ENCODE data around the gene TBC1D22A. TPM values are rescaled to one million over a fixed set of nuclear protein-coding genes. Genes with fewer than 3 reads are reported as not detected.

Gene TBC1D22A
- total RNA-seq, 2 experiments from 2014 or later, result 33.2 to 34.9 TPM

DNA sequence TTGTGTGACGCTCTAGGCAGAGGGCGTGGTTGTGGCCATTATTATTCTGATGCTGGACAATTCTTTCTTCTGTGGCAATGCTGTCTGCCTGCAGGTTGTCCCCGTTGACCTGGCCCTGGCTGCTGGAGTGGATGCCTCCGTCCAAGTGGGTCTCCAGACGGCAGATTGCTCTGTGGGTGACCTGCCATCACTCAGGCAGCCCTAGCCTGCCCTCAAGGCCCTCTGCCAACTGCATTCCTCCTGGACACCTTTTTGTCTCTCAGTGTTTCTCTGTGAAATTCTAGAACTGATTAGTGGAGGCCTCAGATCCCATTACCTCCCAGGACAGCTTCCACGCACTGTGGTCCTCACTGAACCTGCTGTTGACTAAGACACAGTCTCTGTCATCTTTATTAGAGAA lies 86.7 kb downstream of the TBC1D22A start:
- Mint-ChIP-seq H3K4me3 (no peak overlapping the region), H3K27ac (no peak overlapping the region), H3K4me1 (ENCODE audit: low read depth) (peaks cover 24% of the 10 kb centered on the region), H3K27me3 (no peaks in the 10 kb centered on the region), H3K9me3 (no peaks in the 10 kb centered on the region), H3K36me3 (peaks cover 14% of the 10 kb centered on the region)
- ChIA-PET CTCF (interaction anchor here (2.0 kb wide), 1 partner anchor 46 kb away, joined by 6 read pairs; no protein-coding TSS in a partner anchor), POLR2A (no interaction called here)
- intact Hi-C loops (cut with micrococcal nuclease), result no loop called here
- no peak for DNase-seq

DNA sequence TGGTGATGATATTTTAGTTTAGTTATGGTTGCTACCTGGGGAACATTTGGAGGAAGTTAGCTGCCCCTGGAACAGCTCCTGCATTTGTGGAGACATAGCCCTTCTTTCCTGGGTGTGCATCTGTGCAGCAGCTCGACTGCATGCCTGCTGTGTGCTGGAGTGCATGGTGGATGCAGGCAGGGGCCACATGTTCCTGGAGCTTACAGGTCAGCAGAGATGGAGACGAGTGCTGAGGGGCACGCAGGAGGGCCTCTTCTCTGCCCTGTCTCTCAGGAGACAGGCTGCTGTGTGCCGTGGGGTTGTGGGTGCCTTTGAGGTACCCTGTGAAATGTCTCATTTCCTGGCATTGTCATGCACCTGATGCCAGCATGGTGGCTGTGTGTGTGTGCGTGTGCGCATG lies 87.5 kb downstream of the TBC1D22A start:
- CTCF ChIA-PET, result interaction anchor here (2.0 kb wide), 1 partner anchor 47 kb away, joined by 6 read pairs; no protein-coding TSS in a partner anchor

DNA sequence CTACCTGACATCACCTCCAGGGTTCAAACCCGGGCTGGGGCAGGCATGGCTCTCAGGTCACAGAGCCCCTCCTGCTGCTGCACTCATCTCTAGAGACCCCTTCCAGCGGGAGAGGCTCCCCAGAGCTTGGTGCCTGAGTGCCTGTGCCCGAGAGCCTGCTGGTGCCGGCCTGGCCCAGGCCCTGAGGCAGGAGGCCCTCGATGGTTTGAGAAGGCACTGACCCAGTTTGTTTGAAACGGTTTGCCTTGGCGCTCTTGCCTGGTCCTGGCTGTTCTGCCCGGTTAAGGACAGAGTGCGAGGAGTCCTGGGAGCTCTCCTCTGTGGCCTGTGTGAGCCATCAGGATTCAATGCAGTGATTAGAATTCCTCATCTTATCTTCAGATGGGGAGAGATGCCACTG lies 88.9 kb downstream of the TBC1D22A start:
- Mint-ChIP-seq H3K27me3 (no peaks in the 10 kb centered on the region), H3K9me3 (no peaks in the 10 kb centered on the region), H3K27ac (no peak overlapping the region), H3K36me3 (peaks cover 13% of the 10 kb centered on the region), H3K4me1 (ENCODE audit: low read depth) (peaks cover 16% of the 10 kb centered on the region), H3K4me3 (no peak overlapping the region)
- intact Hi-C loops (cut with micrococcal nuclease), result no loop called here
- ChIA-PET CTCF (no interaction called here), POLR2A (no interaction called here)
- no peak for DNase-seq

More for the DNA sequence above, 87.5 kb downstream of the TBC1D22A start:
- POLR2A ChIA-PET, result no interaction called here
- Mint-ChIP-seq H3K36me3 (peaks cover 14% of the 10 kb centered on the region), H3K9me3 (no peaks in the 10 kb centered on the region), H3K27me3 (no peaks in the 10 kb centered on the region), H3K4me1 (ENCODE audit: low read depth) (peaks cover 24% of the 10 kb centered on the region), H3K4me3 (no peak overlapping the region), H3K27ac (no peak overlapping the region)
- no peak for DNase-seq
- intact Hi-C loops (cut with micrococcal nuclease), result no loop called here

DNA sequence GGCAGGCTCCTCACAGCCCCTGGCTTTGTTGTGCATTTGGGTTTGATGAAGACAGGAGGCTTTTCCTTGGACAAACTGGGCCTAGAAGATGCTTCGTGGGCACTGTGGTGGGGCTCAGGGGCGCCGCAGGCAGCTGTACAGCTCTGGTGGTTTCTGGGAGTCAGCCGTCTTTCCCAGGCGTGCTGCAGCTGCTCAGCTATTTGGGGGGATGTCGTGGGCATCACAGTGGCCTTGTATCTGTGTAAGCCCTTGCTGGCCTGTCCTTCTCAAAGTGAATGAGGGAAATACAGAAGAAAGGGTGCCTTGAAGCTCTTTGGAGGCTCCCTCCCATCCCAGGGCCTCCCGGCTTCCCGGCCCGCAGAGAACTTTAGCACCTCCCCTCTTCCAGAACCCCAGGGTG lies 89.5 kb downstream of the TBC1D22A start:
- H3K9me3 Mint-ChIP-seq, result no peaks in the 10 kb centered on the region
- no peak for DNase-seq
- no peak overlapping the region for H3K4me3 Mint-ChIP-seq
- no peaks in the 10 kb centered on the region for H3K27me3 Mint-ChIP-seq
- no peak overlapping the region for H3K27ac Mint-ChIP-seq
- intact Hi-C loops (cut with micrococcal nuclease), result no loop called here
- POLR2A ChIA-PET, result no interaction called here
- peaks cover 11% of the 10 kb centered on the region for H3K36me3 Mint-ChIP-seq
- peaks cover 12% of the 10 kb centered on the region for H3K4me1 Mint-ChIP-seq (ENCODE audit: low read depth)
- CTCF ChIA-PET, result no interaction called here

DNA sequence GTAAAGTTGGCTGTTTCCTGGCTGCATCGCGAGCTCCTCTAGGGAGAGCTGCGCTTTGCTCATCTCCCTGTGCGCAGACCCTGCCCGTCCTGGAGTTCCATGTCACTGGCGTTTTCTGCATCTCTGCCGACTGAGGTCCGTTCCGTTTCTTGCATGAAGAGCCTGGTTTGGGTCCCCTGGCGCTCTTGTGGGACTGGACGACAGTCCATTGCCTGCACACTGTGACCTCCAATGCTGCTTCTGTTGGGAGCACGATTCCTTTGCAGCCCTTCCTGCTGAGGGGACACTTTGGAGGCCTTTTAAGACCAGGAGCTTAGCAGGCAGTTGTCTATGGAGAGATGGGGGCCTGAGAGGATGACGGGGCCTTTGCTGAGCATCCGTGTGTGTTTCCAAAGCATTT lies 90.3 kb downstream of the TBC1D22A start:
- Mint-ChIP-seq H3K27ac (no peak overlapping the region), H3K27me3 (no peaks in the 10 kb centered on the region), H3K4me1 (ENCODE audit: low read depth) (peaks cover 8% of the 10 kb centered on the region), H3K4me3 (no peak overlapping the region), H3K36me3 (peaks cover 11% of the 10 kb centered on the region), H3K9me3 (no peaks in the 10 kb centered on the region)
- CTCF ChIA-PET, result no interaction called here
- DNase-seq, result no peak
- intact Hi-C loops (cut with micrococcal nuclease), result no loop called here
- POLR2A ChIA-PET, result no interaction called here

DNA sequence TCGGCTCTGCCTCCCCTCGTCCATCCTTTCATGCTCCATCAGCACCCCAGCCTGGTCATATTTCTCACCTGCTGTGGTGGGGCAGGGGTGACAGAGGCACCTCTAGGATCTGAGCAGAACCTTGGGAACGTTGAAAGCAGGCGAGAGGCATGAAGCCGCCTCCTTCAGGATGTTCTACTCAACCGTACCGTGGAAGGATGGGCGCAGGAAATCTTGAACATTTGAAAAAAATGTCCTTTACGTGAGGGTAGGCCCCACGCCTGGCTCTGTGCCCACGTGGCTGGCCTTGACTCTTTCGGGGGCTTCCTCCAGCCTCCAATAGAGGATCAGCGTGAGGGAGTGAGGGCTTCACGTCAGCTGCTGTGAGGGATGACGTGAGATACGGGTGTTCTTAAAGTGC lies 90.7 kb downstream of the TBC1D22A start:
- Mint-ChIP-seq H3K27me3 (no peaks in the 10 kb centered on the region), H3K9me3 (no peaks in the 10 kb centered on the region), H3K4me3 (no peak overlapping the region), H3K4me1 (ENCODE audit: low read depth) (peaks cover 8% of the 10 kb centered on the region), H3K27ac (no peak overlapping the region), H3K36me3 (peaks cover 11% of the 10 kb centered on the region)
- DNase-seq, result no peak
- POLR2A ChIA-PET, result no interaction called here
- intact Hi-C loops (cut with micrococcal nuclease), result no loop called here
- CTCF ChIA-PET, result no interaction called here

DNA sequence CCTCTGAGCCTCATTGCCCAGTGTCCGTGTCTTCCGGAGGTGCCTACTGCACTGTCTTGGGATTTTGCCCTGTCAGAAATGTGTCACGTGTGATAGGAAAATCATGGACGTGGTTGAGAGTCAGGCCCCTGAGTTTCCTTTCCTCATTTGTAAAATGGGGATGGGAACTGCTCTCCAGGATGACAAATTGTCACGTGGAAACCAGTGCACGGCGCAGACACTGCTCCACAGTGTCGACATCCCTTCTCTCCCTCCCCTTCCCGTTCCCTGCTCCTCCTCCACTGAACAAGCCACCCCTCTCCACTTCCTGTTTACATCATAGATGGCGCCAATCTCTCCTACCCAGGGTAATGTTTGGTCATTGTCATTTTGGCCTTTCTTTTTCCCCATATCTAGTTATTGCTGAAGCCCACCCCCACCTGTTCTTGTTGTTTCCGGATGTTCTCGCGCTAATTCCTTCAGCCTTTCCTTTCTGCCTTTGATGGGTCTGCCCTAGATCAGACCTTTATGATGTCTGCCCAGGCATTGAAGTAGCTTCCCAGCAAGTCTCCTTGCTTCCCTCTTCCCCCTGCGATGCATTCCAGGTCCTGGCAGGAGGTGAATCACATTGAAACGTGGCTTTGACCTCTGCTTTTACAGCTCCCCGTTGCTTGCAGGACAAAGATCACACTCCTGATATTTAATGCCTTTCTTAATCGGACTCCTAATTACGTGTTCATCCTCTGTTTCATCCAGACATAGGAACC lies 91.8 kb downstream of the TBC1D22A start:
- intact Hi-C loops (cut with micrococcal nuclease), result no loop called here
- H3K9me3 Mint-ChIP-seq, result no peaks in the 10 kb centered on the region
- ChIA-PET CTCF (interaction anchor here (1.8 kb wide), 1 partner anchor 51 kb away, joined by 6 read pairs; no protein-coding TSS in a partner anchor), POLR2A (no interaction called here)
- peaks cover 9% of the 10 kb centered on the region for H3K36me3 Mint-ChIP-seq
- peaks cover 8% of the 10 kb centered on the region for H3K4me1 Mint-ChIP-seq (ENCODE audit: low read depth)
- DNase-seq, result no peak
- H3K27me3 Mint-ChIP-seq, result no peaks in the 10 kb centered on the region
- H3K4me3 Mint-ChIP-seq, result no peak overlapping the region
- no peak overlapping the region for H3K27ac Mint-ChIP-seq

DNA sequence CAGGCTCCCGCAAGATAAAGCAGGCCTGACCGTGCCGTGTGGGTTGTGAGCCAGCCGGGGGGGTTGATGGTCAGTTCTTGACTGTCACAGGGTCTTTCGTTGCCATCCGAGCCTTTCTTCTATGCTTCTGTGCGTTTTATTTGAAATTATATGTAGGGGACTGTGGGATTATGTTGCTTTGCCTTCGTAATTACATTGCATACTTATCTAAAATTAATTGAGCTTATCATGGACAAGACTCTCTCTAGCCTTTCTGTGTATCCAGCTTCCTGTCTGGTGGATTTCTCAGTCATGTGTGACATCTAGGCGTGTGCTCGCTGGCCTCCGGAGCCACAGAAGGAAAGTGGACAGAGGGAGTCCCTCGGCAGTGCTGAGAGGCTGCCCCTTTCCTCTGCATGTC lies 93.2 kb downstream of the TBC1D22A start:
- H3K4me3 Mint-ChIP-seq, result no peak overlapping the region
- no peak for DNase-seq
- no peaks in the 10 kb centered on the region for H3K9me3 Mint-ChIP-seq
- H3K27me3 Mint-ChIP-seq, result no peaks in the 10 kb centered on the region
- CTCF ChIA-PET, result interaction anchor here (1.8 kb wide), 1 partner anchor 52 kb away, joined by 6 read pairs; no protein-coding TSS in a partner anchor
- intact Hi-C loops (cut with micrococcal nuclease), result no loop called here
- H3K4me1 Mint-ChIP-seq (ENCODE audit: low read depth), result peaks cover 6% of the 10 kb centered on the region
- POLR2A ChIA-PET, result no interaction called here
- H3K27ac Mint-ChIP-seq, result no peak overlapping the region
- peaks cover 2% of the 10 kb centered on the region for H3K36me3 Mint-ChIP-seq

DNA sequence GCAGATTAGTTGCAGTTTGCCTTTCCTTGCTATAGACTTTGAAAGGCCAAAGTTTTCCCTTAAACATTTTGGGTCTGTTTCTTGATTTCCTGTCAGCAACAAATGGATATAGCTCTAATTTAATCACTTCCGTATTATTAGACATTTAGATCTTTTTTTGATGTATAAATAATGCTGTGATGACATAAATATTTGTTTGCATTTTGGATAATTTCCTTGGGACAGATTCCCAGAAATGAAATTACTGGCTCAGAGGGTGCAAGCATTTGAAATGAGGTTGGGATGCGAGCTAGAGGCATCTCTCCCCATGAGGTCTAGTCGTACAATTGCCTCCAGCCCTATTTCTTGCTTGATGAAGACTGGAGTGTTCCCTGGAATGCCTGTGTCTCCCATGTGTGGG lies 94.2 kb downstream of the TBC1D22A start:
- Mint-ChIP-seq H3K4me3 (no peak overlapping the region), H3K9me3 (no peaks in the 10 kb centered on the region), H3K36me3 (no peaks in the 10 kb centered on the region), H3K4me1 (ENCODE audit: low read depth) (peaks cover 6% of the 10 kb centered on the region), H3K27ac (no peak overlapping the region), H3K27me3 (no peaks in the 10 kb centered on the region)
- intact Hi-C loops (cut with micrococcal nuclease), result no loop called here
- ChIA-PET CTCF (no interaction called here), POLR2A (no interaction called here)
- DNase-seq, result no peak

DNA sequence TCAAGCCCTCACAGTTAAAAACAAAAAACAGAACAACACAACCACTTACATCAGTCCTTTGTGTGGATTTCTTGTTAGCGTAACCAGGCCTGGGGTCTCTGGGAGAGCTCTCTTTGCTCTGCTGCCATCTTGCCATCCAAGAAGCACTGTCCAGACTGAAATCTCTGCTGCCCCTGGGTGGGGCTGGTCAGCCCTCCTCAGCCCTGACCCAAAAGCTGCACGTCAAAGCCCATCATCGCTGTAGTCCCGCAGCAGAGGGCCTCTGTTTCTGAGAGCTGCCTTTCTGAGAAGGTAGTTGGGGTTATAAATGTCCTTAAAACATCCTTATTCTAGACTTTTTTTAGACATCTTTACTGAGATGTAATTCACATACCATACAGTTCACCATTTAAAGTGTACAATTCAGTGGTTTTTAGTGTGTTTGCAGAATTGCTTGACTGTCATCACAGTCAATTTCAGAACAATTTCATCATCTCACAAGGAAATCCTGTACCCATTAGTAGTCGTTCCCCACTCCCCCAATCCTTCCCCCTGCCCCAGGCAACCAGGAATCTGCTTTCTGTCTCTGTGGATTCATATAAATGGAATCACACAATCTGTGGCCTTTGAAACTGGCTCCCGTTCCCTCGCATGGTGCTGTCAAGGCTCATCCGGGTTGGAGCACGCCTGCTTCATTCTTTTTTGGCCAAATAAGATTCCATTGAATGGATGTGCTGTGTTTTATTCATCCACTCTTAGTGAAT lies 94.9 kb downstream of the TBC1D22A start:
- Mint-ChIP-seq H3K27ac (no peak overlapping the region), H3K36me3 (no peaks in the 10 kb centered on the region)
- CTCF ChIA-PET, result no interaction called here

DNA sequence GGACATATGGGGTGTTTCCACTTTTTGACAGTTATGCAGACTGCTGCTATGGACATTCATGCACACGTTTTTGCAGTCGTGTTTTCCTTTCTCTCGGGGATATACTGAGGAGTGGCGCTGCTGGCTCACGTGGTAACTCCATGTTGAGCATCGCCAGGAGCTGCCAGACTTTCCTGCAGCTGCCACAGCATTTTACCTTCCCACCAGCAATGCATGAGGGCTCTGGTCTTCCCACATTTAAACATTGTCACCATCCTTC lies 95.4 kb downstream of the TBC1D22A start:
- CTCF ChIA-PET, result no interaction called here
- POLR2A ChIA-PET, result no interaction called here
- no peaks in the 10 kb centered on the region for H3K27me3 Mint-ChIP-seq
- intact Hi-C loops (cut with micrococcal nuclease), result no loop called here
- no peak overlapping the region for H3K4me3 Mint-ChIP-seq
- H3K27ac Mint-ChIP-seq, result no peak overlapping the region
- DNase-seq, result no peak
- H3K36me3 Mint-ChIP-seq, result no peaks in the 10 kb centered on the region
- no peaks in the 10 kb centered on the region for H3K9me3 Mint-ChIP-seq
- peaks cover 9% of the 10 kb centered on the region for H3K4me1 Mint-ChIP-seq (ENCODE audit: low read depth)

More for the DNA sequence above, 94.9 kb downstream of the TBC1D22A start:
- Mint-ChIP-seq H3K4me3 (no peak overlapping the region), H3K27me3 (no peaks in the 10 kb centered on the region), H3K4me1 (ENCODE audit: low read depth) (peaks cover 7% of the 10 kb centered on the region), H3K9me3 (no peaks in the 10 kb centered on the region)
- POLR2A ChIA-PET, result no interaction called here
- intact Hi-C loops (cut with micrococcal nuclease), result no loop called here
- DNase-seq, result no peak

DNA sequence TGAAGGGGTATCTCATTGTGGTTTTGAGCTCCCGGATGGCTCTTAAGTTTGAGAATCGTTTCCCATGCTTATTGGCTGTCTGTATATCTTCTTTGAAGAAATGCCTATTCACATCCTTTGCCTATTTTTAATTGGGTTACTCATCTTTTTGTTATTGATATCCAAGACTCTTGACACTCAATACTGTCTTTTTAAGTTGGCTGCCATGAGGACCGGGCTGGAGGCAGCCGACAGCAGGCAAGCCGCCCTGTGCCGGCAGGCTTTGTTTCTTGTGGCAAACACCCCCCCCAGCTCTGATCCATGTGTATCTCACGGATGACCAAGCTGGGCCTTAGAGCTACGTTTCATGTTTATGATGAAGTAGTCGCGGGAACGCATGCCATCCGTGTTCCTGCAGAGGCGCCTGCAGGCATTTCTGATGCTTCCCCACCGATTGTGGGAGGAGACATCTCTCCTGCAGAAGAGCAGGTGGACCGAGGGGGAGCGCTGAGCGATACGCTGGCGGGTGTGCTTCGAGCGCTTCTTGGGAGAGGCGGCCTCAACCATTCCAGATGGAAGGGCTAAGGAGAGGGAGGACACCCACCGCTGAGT lies 95.8 kb downstream of the TBC1D22A start:
- H3K27me3 Mint-ChIP-seq, result no peaks in the 10 kb centered on the region
- ChIA-PET CTCF (no interaction called here), POLR2A (no interaction called here)
- H3K9me3 Mint-ChIP-seq, result no peaks in the 10 kb centered on the region
- no peak for DNase-seq
- H3K27ac Mint-ChIP-seq, result no peak overlapping the region
- H3K4me1 Mint-ChIP-seq (ENCODE audit: low read depth), result peaks cover 9% of the 10 kb centered on the region
- intact Hi-C loops (cut with micrococcal nuclease), result no loop called here
- no peak overlapping the region for H3K4me3 Mint-ChIP-seq
- no peaks in the 10 kb centered on the region for H3K36me3 Mint-ChIP-seq

DNA sequence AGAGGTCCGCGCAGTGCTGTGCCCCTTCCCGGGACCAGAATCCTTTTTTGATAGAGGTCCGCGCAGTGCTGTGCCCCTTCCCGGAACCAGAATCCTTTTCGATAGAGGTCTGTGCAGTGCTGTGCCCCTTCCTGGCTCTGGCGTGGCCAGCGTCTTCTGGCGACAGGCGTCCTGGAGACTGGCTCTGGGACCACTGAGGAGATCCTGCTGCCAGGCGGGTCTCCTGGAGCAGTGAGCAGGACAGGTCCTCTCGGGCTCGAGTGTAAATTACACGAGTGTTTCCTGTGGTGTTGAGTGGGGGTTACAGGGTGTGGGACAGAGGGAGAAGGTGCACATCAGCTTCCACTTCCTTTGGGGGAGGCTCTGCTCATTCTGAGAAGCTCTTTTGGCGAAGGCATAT lies 98.1 kb downstream of the TBC1D22A start:
- H3K4me1 Mint-ChIP-seq (ENCODE audit: low read depth), result peaks cover 2% of the 10 kb centered on the region
- intact Hi-C loops (cut with micrococcal nuclease), result no loop called here
- no peak overlapping the region for H3K27ac Mint-ChIP-seq
- no peak overlapping the region for H3K4me3 Mint-ChIP-seq
- H3K36me3 Mint-ChIP-seq, result peaks cover 6% of the 10 kb centered on the region
- POLR2A ChIA-PET, result no interaction called here
- H3K9me3 Mint-ChIP-seq, result no peaks in the 10 kb centered on the region
- DNase-seq, result no peak
- no peaks in the 10 kb centered on the region for H3K27me3 Mint-ChIP-seq
- CTCF ChIA-PET, result no interaction called here
